Activated T-cell treated with anti-CD3 and anti-CD28 coated beads for 1 hour (primary cell): ENCODE measurements around the gene CBR1.

ENCODE experiments used
- DNase-seq: peaks from one replicate; pipeline ENCODE4 v3.0.0-alpha.2; 2020; ENCODE audit warnings: low read depth

Gene CBR1

DNA sequence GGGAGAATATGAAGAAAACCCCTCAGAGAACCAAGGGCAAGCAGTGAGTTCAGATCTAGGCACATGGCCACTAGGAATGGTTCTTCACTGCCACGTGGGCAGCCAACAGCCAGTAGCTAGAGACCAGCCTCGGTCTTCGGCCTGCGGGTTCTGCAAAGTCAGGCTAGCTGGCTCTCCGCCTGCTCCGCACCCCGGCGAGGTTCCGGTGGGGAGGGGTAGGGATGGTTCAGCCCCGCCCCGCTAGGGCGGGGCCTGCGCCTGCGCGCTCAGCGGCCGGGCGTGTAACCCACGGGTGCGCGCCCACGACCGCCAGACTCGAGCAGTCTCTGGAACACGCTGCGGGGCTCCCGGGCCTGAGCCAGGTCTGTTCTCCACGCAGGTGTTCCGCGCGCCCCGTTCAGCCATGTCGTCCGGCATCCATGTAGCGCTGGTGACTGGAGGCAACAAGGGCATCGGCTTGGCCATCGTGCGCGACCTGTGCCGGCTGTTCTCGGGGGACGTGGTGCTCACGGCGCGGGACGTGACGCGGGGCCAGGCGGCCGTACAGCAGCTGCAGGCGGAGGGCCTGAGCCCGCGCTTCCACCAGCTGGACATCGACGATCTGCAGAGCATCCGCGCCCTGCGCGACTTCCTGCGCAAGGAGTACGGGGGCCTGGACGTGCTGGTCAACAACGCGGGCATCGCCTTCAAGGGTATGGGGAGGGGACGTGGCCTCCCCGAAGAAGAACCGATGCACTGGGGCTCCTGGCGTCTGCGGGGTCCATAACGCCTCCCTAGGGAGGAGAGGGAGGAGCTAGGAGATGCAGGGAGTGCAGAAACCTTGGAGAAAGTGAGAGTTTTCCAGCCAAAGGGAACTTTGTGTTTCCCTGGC, at the start of gene CBR1:
Gene CBR1 (plus strand): TSS at position 312 of the 871 bp plus-strand sequence. CDS start 92 bp downstream, at position 404.
- peak; percentile 82 for DNase-seq

DNA sequence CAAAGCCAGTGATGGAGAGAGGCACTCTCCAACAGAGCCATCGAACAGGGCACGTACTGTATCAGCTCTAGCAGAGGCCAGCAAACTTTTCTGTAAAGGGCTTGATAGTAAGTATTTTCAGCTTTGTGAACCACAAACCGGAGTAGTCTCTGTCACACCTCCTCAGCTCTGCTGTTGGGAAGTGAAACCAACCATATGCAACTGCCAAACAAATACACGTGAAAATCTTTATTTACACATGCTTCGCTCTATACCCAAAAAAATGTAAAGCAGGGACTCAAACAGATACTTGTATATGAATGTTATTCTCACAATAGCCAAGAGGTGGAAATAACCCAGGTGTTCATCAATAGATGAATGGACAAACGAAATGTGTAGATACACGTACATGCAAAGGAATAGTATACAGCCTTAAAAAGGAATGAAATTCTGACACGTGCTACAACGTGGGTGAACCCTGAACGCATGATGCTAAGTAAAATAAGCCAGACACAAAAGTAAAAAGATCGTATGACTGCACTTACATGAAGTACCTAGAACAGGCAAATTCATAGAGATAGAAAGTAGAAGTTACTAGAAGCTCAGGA, 48.5 kb upstream of the CBR1 start:
- no peak for DNase-seq

DNA sequence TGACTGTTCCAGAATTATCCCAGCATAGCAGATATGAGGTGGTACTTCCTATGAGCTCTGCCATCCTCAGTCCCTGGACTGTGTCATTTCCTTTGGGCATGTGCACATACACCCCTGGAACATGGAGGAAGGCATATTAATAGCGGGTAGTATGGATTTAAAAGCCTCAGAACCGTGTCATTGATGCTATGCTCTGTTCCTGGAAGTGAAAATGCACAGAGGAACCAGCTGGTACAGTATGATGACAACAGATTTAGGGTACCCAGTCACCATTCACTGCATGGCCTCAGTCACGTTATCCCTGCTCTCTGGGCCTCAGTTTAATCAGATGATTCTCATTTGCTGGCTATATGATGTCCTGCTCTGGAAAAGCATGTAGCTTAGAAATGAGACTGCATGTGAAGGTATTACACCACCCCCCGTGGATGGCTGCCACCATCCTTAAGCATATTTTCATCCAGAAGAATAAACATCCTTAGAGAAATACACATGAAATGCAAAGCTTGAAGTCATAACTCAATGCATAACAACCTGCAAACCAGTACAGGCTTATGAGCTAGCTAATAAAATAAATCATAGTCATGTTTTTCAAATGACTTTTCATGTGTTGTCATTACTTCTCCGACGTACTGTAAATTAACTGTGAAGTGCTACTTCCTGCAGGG, 47.3 kb upstream of the CBR1 start:
- no peak for DNase-seq

- no peak for DNase-seq
These were observed 46.7 kb upstream of the CBR1 start for GRCh38 chr21:36023092-36023480.

DNA sequence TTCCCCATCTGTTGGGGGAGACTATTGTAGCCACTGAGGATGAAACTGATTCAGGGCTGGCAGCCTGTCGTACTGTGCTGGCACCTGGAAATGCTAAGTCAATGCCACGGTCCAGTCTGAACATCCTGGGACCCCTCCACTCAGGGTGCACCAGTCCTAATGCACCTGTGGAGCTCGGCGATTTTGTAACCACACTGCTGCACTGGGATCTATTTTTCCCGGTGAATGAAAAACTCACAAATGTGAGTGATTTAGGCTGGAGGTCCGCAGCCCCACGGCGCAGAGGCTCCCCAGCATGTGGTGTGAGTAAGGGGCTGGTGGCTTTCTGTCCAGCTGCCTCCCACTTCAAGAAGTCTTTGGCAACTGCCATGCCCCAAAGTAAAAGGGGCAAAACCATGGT, 45.0 kb upstream of the CBR1 start:
- DNase-seq: no peak

DNA sequence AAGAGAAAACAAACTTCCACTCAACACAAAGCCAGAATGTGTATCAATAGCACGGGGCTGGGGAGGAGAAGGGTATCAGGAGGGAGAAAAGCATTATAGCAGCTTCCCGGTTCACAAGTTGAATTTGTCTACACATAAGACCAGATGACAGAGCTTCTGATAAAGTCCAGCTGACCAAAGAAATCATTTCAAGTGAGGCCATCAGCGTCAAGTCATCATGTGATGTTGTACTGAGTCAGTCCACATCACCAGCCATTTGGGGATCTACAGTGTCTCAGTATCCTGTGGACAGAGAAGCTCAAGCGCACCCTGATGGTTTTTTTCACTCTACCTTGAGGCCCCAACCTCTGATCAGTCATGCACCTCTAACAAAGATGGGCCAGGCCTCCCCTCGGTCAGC, 42.5 kb upstream of the CBR1 start:
- DNase-seq: no peak

- DNase-seq: peak; percentile 42
These were observed 41.4 kb upstream of the CBR1 start for GRCh38 chr21:36028127-36029069.

DNA sequence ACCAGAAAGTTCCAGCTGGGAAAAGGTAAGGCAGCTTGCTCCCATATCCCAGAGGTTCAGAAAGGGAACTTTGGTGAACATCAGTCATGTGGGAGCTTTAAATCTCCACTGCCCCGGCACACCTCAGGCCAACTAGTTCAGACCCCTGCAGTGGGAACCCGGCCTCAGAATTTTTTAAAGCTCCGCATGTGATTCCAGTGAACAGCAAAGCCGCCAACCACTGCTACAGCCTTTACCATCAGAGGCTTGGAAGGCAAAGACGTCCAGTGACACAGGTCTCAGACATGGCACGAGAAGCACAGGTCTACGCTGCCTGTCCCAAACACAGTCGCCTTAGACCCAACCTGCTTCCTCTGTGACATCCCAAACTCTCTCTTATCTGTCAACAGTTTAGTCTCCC, 40.5 kb upstream of the CBR1 start:
- no peak for DNase-seq

- no peak for DNase-seq
These were observed 39.1 kb upstream of the CBR1 start for GRCh38 chr21:36030581-36031189.

DNA sequence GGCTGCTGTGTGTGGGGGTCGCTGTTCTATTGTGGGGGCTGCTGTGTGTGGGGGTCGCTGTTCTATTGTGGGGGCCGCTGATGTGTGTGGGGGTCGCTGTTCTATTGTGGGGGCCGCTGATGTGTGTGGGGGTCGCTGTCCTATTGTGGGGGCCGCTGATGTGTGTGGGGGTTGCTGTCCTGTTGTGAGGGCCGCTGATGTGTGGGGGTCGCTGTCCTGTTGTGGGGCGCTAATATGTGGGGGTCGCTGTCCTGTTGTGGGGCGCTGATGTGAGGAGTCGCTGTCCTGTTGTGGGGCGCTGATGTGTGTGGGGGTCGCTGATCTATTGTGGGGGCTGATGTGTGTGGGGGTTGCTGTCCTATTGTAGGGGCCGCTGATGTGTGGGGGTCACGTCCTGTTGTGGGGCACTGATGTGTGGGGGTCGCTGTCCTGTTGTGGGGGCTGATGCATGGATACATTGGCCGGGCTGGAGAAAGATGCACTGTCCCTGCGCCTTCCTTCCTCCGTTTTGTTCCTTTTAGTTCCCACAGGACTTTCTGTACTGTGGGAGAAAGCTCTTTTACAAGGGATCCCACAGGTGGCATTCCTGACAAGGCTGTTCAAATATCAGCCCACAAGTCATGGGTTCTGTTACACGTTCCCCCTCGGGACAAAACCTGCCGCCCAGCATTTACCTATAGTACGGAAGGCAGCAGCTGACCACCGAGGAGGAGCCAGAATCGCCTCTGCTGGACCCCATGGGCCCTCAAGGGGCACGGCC, 37.0 kb upstream of the CBR1 start:
- DNase-seq: no peak

- no peak for DNase-seq
These were observed 35.5 kb upstream of the CBR1 start for GRCh38 chr21:36034211-36034913.

DNA sequence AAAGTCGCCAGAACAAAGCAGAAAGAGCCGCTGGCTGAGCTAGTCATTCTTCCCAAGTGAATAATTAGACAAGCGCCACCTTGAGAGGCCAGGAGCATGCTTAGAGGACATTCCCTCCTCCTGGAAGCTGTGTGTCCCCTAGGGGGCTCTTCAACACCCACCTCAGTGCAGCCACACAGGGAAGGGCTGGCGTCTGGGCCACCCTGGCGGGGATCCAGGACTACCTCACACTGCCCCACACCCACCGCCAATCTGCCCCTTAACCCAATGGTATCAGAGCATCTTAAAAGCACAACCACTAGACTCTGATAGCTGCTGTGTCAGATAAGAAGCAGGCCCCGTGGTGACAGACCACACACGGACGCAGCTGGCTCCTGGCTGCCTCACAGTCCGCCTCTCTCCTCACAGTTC, 34.4 kb upstream of the CBR1 start:
- DNase-seq: no peak

DNA sequence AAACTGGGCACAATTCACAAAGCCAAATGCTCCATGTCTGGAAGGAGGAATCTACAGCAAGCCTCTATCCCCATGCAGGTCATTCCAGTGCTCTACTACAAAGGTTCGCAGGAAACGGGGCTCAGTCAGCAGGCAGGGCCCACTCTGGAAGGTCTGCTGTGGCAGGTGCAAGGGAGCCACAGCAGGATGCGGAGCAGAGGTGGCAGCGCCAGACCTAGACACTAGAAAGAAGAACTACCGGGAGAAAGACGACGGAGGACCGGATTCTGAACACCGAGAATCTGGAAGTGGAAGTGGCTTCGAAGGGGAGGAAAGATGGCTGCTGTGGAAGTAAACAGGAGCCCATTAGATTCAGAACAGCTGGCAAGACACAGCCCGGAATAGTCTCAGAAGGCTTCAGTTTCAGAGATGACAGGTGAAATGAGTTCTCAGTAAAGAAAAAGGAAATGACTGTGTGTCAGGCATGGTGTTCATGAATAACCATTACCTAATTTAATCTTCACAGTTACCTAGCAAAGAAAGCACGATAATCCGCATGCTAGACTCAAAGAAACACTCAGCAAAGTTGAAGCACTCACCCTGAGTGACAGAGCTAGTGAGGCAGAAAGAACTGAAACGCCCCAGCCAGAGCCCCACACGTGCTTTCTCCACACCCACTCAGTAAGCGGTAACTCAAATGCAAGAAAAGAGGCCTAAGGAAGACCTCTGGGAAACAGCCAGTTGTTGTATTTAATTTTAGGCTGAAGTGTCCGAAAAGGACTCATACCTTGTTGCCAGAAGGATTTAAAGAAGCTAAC, 30.9 kb upstream of the CBR1 start:
- DNase-seq: no peak

GRCh38 chr21:36039861-36040260, 30.0 kb upstream of the CBR1 start:
- no peak for DNase-seq

DNA sequence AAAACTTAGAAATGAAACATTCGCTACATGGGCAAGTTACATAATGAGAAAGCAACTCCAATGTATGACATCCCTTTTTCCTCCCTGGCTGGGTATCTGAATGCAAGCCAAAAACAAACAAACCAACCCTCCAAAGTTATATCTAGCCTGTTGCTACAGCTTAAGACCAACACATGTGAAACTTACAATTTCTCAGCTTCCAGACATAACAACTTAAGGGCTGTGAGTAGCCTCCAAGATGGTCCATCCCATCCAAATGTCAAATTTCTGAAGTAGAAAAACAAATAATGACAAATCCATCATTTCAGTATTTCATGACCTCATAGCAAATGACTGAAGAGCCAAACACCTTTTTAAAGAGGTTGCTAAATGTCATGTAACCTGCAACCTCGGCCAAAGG, 29.4 kb upstream of the CBR1 start:
- DNase-seq: no peak

GRCh38 chr21:36041910-36042309, 27.9 kb upstream of the CBR1 start:
- DNase-seq: no peak

- no peak for DNase-seq
These were observed 25.8 kb upstream of the CBR1 start for GRCh38 chr21:36044056-36044455.

DNA sequence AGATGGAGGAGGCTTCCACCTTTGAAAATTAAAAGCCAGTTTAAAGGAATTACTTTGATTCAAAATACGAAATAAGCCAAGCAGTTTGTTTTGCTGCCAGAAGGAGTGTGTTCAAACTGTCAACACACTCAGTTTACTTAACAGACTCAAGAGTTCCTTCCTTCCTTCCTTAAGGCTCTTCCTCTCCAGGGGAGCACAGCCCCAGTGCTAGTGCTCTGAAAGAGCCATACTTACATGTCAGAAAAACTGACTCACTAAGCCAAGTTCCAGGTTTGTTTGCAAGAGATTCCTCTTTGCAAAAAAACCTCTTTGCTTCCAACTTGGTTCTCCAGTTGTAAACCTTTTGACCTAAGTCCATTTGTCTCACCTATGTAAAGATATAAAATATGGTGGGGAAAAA, 23.8 kb upstream of the CBR1 start:
- DNase-seq: no peak

- DNase-seq: no peak
These were observed 22.7 kb upstream of the CBR1 start for GRCh38 chr21:36047139-36047538.
